GM18499 (cell line): ENCODE results near the gene ZNF14.
"Not testable (repeated sequence)": the region's sequence is repeated elsewhere in the genome, so short reads cannot be mapped to it uniquely, and the experiment has no call there.

Experiments used
- ATAC-seq: cut with Tn5 transposase; IDR thresholded peaks from one replicate; pipeline ENCODE4 v1.9.1; 2021; ENCODE audit warnings: moderate number of reproducible peaks; ENCODE audit not compliant: insufficient read depth, unreplicated experiment

The ZNF14 gene

DNA sequence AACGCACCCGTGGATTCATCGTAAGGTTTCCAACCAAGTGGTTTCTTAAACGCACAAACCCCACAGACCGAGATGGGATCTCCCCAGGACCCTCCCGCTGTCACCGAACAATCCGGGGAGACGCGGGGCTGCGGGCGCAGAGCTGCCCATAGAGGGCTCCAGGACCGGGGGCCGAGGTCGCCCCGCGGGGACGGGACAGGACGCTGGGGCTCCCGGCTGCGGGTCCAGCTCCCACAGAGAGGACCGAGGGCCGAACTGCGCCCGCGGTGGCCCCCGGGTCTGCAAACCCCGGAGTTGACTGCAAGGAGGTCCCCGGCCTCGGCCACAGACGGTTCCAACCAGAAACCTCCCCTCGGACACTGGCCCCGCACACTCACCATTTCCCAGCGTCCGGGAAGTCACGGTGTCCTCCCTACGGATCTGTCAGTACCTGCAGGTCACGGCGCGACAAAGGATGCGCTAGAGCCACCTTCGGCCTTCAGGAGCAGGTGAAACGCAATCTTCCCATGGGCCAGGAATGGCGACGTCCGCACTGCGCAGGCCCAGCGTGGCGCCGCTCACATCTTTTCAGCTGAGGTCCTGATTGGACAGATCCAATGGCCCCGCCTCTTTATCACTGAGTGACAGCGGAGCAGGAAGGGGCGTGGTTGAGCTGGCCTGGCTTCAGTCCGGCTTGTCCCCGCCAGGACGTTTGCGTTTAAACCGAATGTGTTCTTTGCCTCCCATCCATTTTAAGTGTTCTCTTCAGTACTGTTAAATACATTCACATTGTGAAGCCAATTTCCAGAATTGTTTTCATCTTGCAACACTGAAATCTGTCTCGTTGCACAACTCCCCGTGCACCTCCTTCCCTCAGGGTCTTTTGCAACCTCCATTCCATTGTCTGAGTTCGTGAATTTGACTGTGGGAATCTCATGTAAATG lies at the start of gene ZNF14:
ZNF14 (minus strand) TSS at position 534 of the 923 bp plus-strand sequence; CDS start at position 380, 154 bp downstream.
- peak; percentile 99 for ATAC-seq

DNA sequence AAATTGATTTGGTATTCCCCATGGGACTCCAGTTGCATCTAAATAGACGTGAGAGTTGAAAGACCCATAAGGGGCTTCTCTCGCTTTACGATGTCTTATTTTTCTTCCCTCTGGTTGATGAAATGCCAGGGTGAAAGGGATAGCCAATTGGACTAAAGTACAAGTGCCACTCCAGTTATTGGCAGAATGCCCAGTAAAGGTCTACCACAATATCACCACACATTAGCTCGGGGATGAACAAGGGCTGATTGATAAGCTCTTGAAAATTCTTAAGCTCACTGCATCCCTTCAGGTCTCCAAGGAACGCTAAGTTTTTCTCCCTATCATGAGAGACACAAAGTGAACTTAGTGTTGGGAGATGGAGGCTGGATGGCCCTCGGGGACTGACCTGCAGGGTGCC lies 48.9 kb upstream of the ZNF14 start:
- not testable (repeated sequence) for ATAC-seq

DNA sequence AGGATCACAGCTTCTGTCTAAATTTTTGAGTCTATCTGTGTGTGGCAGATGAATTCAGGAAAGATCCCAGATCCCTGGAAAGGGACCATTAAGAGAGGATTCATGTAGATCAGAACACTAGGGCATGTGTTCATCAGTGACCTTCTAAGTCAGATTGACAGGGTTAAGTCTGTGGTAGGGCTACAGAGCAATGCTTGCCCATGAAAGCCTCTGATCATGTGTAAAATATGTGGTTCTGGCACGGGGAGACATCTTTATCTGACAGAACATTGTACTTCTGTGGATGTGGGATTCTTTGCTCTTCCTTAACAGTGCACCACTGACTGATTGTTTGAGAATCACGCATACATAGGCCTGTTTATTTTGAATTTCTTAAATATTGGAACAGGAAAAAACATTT lies 45.8 kb upstream of the ZNF14 start:
- no peak for ATAC-seq

DNA sequence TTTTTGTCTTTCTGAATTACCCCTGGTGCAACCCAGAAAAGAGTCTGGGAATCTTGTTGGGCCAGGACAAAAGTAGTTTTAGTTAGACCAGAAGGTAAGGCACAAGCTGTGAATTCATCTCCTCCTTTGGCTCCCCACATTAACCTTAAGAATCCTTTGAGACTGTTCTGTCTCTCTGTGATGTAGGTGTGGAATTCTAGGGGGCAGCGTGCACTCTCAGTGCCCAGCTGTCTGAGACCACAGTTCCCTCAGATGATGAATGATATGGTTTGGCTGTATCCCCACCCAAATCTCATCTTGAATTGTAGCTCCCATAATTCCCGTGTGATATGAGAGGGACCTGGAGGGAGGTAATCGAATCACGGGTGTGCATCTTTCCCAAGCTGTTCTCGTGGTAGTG lies 44.8 kb upstream of the ZNF14 start:
- ATAC-seq, result no peak

DNA sequence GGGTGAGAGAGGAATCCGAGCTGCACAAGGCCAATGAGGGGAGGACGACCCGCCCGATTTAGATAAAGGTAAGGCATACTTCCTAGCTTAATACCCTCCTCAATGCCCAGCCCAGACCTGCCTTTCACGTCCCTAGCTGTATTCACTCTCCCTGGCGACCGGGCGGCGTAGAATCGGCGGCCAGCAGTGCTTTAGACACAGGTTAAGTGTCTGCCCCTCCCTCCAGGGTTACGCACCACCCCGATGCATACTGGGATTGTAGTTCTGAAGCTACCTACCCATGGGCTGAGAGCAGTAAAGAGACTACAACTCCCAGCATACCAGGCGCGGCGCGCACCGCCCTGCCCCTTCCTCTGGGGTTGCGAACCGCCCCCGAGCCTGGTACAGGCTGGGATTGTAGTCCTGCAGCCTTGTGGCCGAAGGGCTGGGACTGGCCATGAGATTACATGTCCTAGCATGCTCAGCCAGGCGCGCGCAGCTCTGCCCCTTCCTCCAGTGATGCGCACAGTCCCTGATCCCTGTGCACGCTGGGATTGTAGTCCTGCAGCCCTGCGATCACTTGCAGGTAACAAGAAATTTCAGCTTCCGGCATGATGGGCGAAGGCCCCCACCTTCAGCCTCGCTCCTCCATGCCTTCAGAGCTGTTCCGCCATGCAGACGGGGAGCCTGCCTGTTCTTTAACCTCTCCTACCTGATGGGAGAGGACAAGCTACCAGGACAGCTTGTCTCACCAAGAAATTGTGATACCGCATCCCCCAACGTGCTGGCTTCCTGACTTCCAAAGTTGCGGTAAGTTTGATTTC lies 43.5 kb upstream of the ZNF14 start:
- ATAC-seq, result peak; percentile 96

DNA sequence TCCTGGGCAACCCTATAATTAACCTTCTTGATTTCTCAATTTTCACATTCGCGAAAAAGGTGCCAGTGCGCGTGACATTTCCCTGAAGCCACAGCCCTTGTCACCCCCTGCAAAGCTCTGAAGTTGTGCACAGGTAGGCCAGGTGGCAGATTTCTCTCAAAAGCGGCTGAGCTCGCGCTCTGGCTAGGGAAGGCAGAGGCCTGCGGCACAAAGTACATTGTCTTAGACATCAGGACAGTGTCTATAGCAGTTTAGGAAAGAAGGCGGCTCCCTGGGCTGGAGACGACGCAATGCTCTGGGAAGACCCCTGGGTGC lies 42.9 kb upstream of the ZNF14 start:
- ATAC-seq, result no peak

DNA sequence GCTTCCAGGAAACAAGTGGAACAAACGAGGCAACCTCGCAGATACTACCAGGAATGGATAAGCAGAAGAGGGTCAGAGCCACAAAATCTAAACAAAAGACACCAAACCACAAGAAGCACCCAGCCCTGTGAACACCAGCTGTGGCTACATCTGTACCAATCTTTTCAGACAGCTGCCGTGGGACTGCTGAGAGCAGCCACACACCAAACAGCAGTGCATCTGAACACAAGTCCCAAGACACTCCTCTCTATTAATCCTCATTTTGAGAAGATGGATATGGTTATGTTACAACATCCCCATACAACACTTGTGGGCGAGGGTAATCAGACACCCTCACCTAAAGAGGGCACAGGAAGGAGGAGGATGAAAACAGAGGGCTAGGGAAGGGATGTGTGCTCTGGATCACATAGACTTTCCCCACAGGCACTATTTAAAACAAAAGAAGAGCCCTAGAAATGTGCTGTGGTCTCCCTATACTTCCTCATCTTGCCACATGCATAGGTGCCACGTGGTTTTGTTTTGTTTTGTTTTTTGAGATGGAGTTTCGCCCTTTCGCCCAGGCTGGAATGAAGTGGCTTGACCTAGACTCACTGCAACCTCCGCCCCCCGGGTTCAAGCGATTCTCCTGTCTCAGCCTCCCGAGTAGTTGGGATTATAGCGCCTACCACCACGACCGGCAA lies 41.6 kb upstream of the ZNF14 start:
- no peak for ATAC-seq

DNA sequence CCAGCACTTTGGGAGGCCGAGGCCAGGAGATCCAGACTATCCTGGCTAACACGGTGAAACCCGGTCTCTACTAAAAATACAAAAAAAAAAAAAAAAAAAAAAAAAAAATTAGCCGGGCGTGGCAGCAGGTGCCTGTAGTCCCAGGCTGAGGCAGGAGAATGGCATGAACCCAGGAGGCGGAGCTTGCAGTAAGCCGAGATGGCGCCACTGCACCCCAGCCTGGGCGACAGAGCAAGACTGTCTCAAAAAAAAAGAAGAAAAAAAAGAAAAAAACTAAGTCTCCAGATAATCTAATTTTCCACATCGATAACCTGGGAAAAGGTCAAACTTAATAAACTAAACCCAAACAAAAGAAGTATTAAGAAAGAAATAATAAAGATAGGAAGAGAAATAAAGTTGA lies 39.1 kb upstream of the ZNF14 start:
- ATAC-seq, result not testable (repeated sequence)

DNA sequence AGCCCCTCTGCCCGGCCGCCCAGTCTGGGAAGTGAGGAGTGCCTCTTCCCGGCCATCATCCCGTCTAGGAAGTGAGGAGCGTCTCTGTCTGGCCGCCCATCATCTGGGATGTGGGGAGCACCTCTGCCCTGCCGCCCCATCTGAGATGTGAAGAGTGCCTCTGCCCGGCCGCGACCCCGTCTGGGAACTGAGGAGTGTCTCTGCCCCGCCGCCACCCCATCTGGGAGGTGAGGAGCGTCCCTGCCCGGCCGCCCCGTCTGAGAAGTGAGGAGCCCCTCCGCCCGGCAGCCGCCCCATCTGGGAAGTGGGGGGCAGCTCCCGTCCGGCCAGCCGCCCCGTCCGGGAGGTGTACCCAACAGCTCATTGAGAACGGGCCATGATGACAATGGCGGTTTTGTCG lies 37.1 kb upstream of the ZNF14 start:
- not testable (repeated sequence) for ATAC-seq

DNA sequence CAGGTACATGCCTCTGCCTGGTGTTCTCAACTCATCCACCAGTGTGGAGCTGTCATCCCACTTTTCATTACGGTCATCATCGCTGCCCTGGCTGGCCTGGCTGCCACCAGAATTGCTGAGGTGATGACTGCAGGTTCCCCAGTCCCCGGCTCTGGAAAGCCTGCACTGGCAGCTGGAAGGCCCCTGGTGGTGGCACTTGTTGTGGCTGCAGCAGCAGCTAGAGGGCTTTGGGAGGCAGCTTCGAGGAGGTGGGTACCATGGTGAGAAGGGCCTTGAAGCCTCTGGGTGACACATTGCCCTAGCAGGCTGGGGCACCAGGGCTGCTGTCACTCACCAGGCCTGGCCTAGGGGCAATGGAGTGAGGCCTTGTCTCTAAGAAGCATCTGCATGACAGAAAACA lies 25.3 kb upstream of the ZNF14 start:
- no peak for ATAC-seq

DNA sequence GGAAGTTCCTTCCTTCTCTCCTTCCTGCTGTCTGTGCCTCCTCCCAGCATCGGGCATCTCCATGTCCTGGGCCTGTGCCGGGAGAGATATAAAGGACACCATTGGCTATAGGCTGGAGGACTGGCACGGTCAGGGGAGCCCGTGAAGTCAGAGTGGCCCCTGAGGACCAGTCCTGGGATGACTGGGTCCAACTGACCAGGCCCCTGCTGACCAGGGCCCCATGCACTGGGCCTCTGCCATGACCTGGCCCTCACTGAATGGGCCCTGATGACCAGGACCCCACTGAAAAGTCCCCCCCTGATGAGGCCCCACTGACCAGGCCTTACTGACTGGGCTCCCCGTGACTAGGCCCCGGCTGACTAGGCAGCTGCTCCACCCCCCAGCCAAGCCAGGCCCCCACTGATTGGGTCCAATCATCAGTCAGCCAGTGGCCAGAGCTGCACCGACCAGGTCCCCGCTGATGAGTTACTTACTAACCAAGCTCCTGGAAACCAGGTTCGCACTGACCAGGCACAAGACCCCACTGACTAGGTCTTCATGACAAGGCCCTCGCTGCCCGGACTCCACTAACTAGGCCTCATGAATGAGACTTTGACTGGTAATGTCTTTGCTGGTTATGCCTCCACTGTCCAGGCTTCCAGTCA lies 20.0 kb upstream of the ZNF14 start:
- ATAC-seq, result no peak

DNA sequence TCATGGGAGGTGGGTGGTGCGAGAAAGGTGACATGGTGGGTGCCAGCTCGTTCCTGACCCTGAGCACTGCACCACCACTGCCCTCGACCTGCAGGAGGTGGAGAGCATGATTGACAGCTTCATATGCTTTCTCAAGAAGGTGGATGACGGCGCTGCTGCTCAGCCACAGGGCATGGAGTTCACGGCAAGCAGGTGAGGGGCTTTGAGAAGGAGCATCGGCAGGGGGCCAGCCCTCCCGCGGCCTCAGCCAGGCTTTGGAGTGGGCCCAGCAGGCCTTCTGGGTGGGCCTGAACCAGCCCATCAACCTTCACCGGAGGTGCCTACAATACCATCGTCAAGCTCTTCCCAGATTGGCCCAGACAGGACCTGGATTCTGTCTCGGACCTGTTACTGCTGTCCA lies 18.9 kb upstream of the ZNF14 start:
- ATAC-seq, result no peak

DNA sequence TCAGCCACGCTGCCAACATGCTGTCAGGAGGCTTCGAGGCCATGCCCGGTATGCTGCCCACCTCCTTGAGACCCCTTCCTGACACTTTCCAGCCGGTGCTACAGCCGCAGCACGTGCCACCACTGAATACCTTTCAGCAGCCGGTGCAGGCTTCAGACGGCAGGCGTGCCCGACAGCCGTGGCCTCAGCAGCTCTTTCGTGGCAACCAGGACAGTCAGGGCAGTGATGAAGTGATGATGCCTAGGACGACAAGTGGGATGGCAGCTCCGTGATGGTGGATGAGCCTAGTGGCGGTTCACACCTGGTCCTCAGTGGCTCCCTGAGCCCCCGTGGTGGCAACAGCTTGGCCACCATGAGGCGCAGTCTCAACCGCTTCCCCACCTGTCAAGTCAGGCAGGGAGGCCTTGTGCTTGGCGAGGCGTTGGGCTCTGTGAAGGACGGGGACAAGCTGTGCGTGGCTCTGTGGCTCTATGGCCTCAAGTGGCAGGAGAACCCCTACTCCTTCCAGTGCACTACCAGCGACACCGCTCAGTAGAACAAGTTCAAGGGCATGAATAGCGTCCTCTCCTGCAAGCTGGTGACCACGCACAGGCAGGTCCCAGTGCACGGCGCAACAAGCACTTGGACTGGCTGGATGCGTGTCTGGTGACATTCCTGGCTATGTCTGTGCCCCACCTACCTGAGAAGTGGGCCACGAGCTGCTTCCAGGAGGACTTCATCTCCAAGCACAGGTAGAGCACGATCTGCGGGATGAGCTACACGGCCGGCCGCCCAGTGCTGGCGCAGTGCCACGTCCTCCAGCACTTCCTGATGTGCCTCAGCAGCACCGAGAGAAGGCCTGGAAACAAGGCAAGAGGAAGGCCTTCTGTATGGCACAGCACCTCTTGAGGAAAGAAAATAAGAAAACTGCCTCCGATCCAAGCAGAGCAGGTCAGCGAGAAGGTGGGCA lies 18.2 kb upstream of the ZNF14 start:
- no peak for ATAC-seq

DNA sequence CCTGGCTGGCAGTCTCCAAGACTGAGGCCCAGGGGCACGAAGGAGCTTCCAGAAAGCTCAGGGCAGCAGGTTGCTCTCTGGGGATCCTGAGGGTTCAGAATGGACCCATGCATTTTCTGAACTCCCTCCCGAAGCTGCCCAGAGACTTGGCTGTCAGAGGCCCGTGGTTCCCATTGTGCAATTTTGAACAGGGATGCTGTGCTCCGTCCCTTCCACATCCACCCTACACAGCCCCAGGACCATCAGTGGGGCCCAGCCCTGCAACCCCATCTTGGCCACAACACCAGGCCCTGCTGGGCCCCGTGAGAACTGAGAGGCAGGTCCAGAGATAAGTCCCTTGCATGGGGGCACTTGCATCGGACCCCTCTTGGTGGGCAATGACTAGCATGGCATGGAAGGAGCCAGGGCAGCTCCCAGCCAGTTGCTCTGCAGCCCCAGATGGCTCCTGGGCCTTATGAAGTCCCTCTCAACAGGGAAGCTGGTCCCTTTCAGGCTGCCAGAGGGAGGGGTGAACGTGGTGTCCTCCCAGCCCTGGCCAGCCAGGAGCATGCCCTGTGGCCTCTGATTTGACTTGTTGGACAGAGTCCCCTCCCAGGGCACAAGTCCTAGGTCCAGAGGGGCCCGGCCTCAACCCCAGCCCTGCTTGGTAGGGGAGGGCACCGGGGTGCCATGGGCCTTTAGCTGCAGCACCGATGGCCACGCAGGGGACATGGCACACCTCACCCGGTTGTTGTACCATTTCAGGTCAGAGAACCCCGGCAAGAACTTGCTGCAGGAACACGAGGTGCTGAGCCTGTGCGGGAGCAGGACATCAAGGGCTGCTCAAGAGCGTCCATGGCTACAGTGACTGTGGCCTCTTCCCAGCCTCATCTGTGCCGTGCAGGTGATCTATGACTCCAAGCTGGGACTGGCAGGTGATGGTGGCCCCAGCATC lies 17.3 kb upstream of the ZNF14 start:
- ATAC-seq, result no peak

DNA sequence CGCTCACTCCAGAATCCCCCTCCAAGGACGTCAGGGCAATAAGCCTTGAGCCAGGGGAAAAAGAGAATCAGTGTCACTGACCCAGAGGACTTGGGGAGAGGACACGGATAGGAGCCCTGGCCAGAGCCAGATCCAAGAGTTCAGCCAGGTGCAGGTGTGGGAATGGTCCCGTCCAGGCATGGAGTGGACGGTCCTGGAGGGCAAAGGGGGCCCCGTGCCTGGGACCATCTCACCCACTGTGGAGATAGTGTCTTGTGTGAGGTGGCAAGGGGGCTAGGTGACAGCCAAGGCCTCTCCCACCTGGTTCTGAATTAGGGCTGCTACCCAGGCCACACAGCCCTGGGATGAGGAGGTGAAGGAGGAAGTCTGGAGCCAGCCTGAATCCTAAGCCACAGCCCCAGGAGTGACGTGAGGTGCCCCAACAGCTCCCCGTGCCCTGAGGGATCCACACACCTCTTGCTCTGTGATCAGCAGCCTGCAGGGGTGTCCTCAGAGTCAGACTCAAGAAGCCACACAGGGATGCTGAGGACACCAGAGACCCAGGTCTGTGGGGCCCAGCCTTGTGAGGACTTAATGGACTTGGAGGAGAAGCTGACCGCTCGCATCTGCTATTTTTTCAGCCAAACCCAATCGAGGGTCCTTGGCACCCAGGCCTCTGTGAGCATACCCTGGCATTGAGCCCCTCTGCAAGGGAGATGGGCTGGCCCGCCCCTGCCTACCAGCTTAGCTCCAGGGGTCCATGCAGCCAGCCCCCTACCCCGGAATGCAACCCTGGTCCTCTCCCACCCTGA lies 16.4 kb upstream of the ZNF14 start:
- ATAC-seq, result no peak

DNA sequence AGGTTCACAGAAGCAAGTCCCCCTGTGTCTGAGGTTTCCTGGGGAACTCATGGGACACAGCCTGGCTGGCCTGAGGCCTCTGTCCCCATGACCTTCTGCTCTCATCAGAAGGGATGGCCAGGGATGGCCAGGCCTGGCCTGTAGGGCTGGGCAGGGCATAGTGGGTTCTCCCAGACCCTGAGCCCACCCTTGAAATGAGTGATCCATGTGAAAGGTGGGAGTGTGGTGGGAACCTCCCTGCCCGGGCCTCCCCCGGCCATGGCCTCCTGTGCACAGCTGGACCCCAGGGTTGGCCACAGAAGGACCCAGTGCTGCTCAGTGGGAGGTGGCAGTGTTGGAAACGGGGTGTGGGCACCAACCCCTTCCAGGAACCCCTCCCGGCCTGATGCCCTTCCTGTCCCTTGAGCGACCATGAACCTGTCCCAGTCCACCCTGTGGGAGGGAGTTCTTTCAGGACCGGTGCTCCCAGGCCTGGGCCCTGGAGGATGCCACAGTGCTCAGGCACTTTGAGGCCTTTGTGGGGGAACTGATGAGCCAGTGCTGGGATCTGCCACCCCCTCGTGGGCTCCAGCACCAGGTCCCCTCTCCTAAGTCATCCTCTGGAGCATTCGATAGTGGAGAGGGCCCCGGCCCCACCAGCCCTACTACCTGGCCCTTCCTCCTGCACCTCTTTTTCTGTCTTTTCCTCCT lies 15.5 kb upstream of the ZNF14 start:
- ATAC-seq, result no peak
